Effector memory CD4-positive, alpha-beta T cell (primary cell): Measurements from ENCODE around the gene LRRC4B.

Experiments used
- DNase-seq, 3 donors: peaks; one replicate each; pipeline ENCODE4 v3.0.0-alpha.2; 2020
- H3K27ac ChIP-seq: 2 replicates; pipeline ENCODE4 v1.7.0; 2013; ENCODE audit warnings: mild to moderate bottlenecking, low read length, moderate library complexity; ENCODE audit not compliant: insufficient read depth, poor library complexity, severe bottlenecking
- H3K27me3 ChIP-seq: replicated peaks from 2 replicates; pipeline ENCODE4 v1.7.0; 2013; ENCODE audit warnings: mild to moderate bottlenecking, low read length; ENCODE audit not compliant: insufficient read depth, control insufficient read depth, poor library complexity, severe bottlenecking
- H3K36me3 ChIP-seq: 2 replicates; pipeline ENCODE4 v1.7.0; 2013; ENCODE audit warnings: mild to moderate bottlenecking, low read length, moderate library complexity; ENCODE audit not compliant: control insufficient read depth, insufficient read depth
- H3K4me1 ChIP-seq: 2 replicates; pipeline ENCODE4 v1.7.0; 2013; ENCODE audit warnings: low read length, mild to moderate bottlenecking; ENCODE audit not compliant: control insufficient read depth, insufficient read depth, poor library complexity, severe bottlenecking
- H3K4me3 ChIP-seq: 2 replicates; pipeline ENCODE4 v1.7.0; 2013; ENCODE audit warnings: low read length, low read depth, mild to moderate bottlenecking; ENCODE audit not compliant: insufficient read depth, poor library complexity, severe bottlenecking
- H3K9me3 ChIP-seq: 2 replicates; pipeline ENCODE4 v1.7.0; 2013; ENCODE audit warnings: mild to moderate bottlenecking, low read length, moderate library complexity; ENCODE audit not compliant: control insufficient read depth

LRRC4B gene

DNA sequence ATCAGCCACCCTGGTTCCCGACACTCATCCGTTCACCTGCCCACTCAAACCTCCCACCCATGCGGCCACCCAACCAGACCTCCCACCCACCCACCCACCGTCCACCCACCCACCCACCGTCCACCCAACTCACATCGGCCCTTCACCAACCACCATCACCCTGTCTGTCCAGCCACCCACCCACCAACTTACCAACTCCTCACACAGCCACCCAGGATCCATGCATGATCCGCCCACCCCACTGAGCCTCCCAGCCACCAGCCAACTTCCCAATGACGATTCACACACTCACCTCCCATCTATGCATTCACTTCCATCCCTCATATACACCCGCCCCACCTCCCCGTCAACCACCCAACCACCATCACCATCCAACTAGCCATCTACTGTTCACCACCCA, 61.5 kb downstream of the LRRC4B start:
- no peak for DNase-seq
- Histone ChIP-seq H3K4me3 (no peak overlapping the region), H3K27me3 (no peaks in the 10 kb centered on the region), H3K9me3 (no peaks in the 10 kb centered on the region), H3K36me3 (no peaks in the 10 kb centered on the region), H3K27ac (no peak overlapping the region), H3K4me1 (peaks cover 12% of the 10 kb centered on the region)

DNA sequence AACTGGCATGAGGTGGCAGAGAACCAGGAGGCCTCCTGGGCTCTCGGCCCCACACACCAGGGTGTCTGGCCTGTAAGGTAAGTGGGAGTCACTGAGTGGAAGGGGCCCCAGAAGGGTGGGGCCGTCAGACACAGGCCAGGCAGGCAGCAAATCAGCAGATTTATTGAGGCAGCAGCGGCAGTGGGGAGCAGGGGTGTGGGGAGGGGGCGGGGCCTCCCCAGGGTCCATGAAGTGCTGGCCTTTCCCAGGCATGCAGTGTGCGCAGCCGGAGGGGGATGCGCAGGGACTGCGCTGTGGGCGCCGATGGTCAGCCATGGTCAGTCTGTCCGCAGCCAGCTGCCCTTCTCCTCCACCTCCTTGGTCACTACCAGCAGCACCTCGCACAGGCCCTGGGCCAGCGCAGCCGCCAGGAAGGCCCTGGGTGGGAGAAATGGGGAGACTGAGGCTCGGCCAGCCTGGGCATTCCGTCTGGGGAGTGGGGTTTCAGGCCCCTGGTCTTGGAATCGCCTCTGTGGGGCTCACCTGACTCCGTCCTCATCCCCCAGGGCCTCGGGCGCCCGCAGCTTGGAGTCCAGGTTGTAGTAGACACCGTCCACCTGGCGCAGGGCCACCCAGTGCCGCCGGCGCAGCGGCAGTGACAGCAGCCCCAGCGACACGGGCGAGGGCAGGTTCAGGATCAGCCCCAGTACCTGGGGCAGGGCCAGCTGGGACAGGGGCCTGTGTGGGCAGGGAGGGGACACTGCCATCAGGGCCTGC, 62.2 kb downstream of the LRRC4B start:
- Histone ChIP-seq H3K27me3 (no peaks in the 10 kb centered on the region), H3K36me3 (no peaks in the 10 kb centered on the region), H3K9me3 (no peaks in the 10 kb centered on the region), H3K27ac (no peak overlapping the region), H3K4me3 (no peak overlapping the region), H3K4me1 (peaks cover 9% of the 10 kb centered on the region)
- no peak for DNase-seq

DNA sequence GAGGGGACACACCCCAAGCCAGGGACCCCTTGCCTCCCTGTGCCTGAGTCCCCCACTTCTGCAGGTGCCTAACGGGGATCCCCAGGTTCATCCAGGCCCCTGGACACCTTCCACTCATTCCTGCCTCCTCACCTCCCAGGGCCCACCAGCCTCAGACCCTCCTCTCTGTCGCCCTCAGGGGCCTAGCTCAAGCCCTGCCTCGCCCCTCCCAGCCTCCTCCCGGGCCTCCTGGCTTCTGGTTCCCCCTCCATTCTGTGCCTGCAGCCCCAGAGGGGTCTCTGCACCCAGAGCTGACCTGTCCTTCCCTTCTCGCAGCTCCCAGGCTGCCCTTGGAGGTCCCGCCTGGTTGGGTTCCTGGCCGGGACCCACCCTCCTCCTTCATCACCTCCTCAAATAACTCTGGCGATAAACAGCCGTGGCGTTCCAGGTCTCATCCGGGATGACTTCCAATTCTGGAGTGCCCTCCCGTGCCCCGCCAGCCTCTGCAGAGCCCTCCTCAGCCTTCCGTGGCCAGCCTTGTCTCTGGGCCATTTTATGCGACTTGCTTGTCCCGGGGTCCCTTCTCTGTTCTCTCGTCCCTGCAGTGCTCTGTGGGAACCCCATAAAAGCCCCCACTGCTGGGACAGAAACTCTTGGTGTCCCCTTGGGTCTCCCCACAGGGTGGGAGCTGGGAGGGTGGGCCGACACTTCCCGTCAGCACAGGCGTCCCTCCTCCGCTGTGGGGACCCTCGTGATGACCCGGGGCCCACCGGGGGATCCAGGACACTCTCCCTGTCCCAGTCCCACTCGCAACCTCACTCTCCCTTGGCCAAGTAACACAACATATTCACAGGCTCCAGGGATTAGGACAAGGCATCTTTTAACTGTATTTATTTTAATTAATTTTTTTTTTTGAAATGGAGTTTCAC, 66.4 kb downstream of the LRRC4B start:
- DNase-seq = no peak
- no peaks in the 10 kb centered on the region for H3K36me3 ChIP-seq
- no peaks in the 10 kb centered on the region for H3K4me1 ChIP-seq
- no peak overlapping the region for H3K4me3 ChIP-seq
- no peaks in the 10 kb centered on the region for H3K27me3 ChIP-seq
- no peaks in the 10 kb centered on the region for H3K9me3 ChIP-seq
- no peak overlapping the region for H3K27ac ChIP-seq

DNA sequence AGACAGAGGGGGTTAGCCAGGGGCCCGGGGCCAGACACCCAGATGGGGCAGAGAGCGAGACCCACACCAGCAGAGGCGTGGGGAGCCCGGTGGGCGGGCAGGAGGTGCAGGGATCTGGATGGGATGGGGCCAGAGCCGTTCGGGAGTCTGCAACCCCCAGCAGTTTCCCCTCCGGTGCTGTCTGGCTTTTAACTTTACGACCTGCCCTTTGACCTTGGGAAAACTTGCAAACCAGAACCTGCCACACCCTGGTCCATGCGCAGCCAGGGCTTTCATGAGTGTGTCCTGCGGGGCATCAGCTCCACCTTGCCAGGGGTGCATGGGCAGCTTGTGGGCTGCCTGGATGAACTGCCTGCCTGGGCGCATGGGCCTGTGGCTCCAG, 67.1 kb downstream of the LRRC4B start:
- no peaks in the 10 kb centered on the region for H3K4me1 ChIP-seq
- DNase-seq = no peak
- no peaks in the 10 kb centered on the region for H3K27me3 ChIP-seq
- no peak overlapping the region for H3K4me3 ChIP-seq
- no peak overlapping the region for H3K27ac ChIP-seq
- H3K9me3 ChIP-seq = no peaks in the 10 kb centered on the region
- H3K36me3 ChIP-seq = no peaks in the 10 kb centered on the region

DNA sequence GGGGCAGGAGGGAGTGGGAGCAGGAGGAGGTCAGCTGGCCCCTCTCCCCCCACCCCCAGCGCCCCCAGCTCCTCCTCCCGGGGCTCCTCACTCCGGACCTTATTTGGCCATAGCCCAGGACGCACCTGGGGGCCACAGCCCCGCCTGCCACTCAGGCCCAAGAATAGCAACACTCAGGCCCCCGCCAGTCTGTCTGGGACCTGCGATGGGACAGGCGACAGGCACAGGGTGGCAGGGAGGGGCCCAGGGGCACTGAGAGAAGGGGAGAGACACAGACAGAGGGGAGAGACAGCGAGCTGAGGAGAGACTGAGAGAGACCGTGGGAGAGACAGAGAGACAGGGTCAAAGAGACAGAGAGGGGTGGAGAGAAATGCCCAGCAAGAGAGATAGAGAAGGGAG, 67.5 kb downstream of the LRRC4B start:
- Histone ChIP-seq H3K4me1 (no peaks in the 10 kb centered on the region), H3K27ac (no peak overlapping the region), H3K4me3 (no peak overlapping the region), H3K9me3 (no peaks in the 10 kb centered on the region), H3K27me3 (no peaks in the 10 kb centered on the region), H3K36me3 (no peaks in the 10 kb centered on the region)
- DNase-seq = no peak

DNA sequence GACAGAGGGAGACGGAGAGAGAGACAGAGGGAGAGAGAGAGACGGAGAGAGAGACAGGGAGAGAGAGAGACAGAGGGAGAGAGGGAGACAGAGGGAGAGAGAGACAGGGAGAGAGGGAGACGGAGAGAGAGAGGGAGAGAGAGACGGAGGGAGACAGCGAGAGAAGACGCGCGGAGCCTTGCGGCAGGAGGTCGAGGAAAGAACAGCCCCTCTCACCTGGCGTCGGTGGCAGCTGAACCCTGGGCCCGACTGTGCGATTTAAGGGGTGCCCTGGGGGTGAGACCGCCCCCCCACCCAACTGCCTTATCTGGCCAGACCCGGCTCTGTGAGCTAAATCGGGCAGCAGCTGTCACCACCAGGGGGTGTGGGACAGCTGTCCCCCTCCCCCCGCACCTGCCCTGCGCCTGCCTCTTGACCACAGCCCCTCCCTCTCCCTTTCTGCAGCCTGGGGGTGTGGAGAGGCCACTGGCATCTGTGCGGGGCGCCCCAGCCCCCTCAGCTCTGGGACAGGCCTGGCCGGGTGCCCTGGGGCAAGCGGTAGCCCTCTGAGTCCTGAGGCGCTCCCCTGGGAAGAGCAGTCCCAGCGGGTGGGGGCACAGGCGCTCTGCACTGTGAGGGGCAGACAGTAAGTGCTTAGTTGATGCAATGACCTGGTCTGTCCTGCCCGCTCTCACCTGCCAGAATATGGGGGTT, 68.0 kb downstream of the LRRC4B start:
- Histone ChIP-seq H3K4me1 (no peaks in the 10 kb centered on the region), H3K27me3 (no peaks in the 10 kb centered on the region), H3K27ac (no peak overlapping the region), H3K4me3 (no peak overlapping the region), H3K9me3 (no peaks in the 10 kb centered on the region), H3K36me3 (no peaks in the 10 kb centered on the region)
- no peak for DNase-seq

DNA sequence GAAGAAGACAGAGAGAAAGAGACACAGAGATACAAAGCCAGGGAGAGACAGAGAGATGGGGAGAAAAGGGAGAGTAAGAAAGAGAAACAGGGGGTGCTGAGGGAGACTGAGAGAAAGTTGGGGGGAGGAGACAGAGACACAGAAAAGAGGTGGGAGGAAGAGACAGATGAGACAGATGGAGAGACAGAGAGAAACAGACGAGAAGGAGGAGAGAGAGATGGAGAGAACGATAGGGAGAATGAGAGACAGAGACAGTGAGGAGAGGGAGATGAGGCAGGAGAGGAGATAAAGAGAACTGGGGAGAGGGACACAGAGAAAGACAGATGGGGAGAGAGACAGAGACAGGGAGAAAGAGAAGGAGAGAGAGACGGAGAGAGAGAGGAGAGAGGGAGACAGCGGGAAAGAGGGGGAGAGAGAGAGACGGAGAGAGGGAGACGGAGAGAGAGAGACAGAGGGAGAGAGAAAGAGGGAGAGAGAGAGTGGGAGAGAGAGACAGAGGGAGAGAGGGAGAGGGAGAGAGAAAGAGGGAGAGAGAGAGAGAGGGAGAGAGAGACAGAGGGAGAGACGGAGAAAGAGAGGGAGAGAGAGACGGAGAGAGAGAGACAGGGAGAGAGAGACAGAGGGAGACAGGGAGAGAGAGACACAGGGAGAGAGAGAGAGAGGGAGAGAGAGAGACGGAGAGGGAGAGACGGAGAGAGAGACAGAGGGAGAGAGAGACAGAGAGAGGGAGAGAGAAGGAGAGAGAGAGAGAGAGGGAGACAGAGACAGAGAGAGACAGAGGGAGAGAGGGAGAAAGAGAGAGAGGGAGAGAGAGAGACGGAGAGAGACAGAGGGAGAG, 69.8 kb downstream of the LRRC4B start:
- Histone ChIP-seq H3K27ac (no peak overlapping the region), H3K4me3 (no peak overlapping the region), H3K4me1 (no peaks in the 10 kb centered on the region), H3K9me3 (no peaks in the 10 kb centered on the region), H3K36me3 (no peaks in the 10 kb centered on the region), H3K27me3 (no peaks in the 10 kb centered on the region)
- DNase-seq = no peak

DNA sequence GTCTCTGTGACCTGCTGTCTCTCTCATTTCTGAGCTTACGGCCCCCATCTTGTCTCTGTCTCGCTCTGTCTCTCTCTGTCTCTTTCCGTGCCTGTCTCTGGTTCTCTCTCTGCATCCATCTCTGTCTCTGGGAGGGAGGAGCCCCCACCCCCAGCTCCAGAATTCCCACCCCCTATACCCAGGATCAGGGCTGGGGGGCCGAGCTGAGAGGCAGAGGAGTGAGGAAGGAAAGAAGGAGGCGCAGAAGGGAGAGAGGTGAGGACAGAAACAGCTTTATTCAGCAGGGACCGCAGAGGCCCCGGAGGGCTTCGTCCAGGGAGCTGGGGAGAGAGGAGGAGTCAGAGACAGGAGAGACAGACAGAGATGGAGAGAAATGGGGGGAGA, 71.2 kb downstream of the LRRC4B start:
- DNase-seq = no peak
- Histone ChIP-seq H3K4me3 (no peak overlapping the region), H3K36me3 (no peaks in the 10 kb centered on the region), H3K4me1 (peaks cover 4% of the 10 kb centered on the region), H3K27ac (no peak overlapping the region), H3K9me3 (no peaks in the 10 kb centered on the region), H3K27me3 (no peaks in the 10 kb centered on the region)

DNA sequence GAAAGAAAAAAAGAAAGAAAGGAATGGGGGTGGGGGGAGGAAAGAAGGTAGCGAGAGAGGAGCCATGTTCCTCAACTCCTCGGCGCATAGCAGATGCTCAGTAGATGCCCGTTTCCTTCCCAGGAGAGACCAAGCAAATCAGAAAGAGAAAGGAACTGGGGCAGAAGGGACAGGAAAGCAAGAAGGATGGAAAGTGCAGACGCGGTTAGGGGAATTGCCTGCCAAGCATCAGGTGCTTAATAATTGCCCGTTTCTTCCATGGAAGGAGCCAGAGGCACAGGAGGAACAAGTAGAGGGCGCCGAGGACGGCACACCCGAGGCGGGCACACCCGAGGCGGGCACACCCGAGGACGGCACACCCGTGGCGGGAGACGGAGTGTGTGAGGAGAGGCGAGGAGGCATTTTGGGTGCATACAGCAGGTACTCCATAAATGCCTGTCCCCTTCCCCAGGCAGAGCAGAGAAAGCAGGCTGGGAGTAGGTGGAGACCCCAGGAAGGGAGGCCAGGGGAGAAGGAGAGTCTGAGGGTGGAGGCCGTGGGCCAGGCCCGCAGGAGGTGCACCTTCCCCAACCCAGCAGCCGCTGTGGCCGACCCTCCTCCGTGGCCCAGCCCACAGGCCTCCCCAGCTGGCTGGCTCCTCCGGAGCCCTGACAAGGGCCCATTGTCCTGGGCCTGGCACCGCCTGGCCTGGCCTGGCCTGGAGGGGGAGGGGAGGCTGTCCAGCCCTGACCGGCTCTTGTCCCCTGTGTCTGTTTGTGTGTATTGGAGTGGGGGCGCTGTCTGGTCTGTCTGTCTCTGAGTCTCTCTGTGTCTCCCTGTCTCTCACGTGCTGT, 71.8 kb downstream of the LRRC4B start:
- no peaks in the 10 kb centered on the region for H3K36me3 ChIP-seq
- peaks cover 10% of the 10 kb centered on the region for H3K4me1 ChIP-seq
- no peak for DNase-seq
- no peak overlapping the region for H3K27ac ChIP-seq
- H3K9me3 ChIP-seq = no peaks in the 10 kb centered on the region
- no peak overlapping the region for H3K4me3 ChIP-seq
- H3K27me3 ChIP-seq = no peaks in the 10 kb centered on the region
